ENCODE data around the gene TGFBR3L.

Gene TGFBR3L

DNA sequence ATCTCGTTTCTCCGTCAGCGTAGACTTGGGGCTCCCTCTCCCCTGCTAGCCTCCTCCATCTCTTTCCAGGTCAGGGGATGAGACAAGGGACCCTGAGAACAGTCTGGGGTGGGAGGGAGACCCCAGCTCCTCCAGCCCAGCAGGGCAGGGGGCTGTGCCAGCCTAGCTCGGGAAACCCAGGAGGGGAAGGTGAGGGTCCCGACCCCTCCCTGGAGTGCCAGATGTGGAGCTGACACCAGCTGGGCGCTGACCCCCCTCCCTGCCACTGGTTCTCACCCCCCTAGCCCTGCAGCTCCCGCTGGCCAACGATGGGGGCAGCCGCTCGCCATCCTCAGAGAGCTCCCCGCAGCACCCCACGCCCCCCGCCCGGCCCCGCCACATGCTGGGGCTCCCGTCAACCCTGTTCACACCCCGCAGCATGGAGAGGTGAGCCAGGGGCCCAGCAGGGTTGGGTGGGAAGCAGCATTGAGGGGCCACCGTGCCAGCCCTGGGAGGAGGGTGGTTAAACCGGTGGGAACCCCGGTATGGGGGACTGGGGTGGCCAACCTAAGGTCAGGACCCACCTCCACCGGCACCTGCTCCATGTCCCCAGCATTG lies 5.1 kb upstream of the TGFBR3L start:
- no peak overlapping the region for H3K4me3 ChIP-seq (ENCODE audit: control insufficient read depth, low read depth, low read length)
- DNase-seq (ENCODE audit: low read depth): no peak
- TF ChIP-seq CTCF (conservative IDR thresholded peaks at IDR 0.05; ENCODE audit: control insufficient read depth, insufficient read depth, low read depth, low read length): no peak

DNA sequence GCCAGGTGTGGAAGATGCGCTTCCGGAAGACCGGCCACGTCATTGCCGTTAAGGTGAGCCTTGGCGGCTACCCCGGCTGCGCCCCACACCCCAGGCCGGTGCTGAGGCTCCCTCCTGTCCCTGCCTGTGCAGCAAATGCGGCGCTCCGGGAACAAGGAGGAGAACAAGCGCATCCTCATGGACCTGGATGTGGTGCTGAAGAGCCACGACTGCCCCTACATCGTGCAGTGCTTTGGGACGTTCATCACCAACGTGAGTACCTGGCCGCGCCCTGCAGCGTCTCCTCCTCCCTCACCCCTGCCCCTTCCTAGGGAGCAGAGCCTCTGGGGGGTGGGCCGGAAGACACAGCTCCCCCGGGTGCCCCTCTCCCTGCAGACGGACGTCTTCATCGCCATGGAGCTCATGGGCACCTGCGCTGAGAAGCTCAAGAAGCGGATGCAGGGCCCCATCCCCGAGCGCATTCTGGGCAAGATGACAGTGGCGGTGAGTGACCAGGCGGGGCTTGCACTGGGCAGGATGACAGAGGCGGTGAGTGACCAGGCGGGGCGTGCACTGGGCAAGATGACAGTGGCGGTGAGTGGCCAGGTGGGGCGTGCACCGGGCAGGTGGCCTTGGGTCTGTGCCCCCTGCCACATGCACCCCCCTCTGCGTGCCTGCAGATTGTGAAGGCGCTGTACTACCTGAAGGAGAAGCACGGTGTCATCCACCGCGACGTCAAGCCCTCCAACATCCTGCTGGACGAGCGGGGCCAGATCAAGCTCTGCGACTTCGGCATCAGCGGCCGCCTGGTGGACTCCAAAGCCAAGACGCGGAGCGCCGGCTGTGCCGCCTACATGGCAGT lies 4.1 kb upstream of the TGFBR3L start:
- no peak overlapping the region for H3K4me3 ChIP-seq (ENCODE audit: control insufficient read depth, low read depth, low read length)
- no peak for TF ChIP-seq CTCF (conservative IDR thresholded peaks at IDR 0.05; ENCODE audit: control insufficient read depth, insufficient read depth, low read depth, low read length)
- DNase-seq (ENCODE audit: low read depth): no peak

DNA sequence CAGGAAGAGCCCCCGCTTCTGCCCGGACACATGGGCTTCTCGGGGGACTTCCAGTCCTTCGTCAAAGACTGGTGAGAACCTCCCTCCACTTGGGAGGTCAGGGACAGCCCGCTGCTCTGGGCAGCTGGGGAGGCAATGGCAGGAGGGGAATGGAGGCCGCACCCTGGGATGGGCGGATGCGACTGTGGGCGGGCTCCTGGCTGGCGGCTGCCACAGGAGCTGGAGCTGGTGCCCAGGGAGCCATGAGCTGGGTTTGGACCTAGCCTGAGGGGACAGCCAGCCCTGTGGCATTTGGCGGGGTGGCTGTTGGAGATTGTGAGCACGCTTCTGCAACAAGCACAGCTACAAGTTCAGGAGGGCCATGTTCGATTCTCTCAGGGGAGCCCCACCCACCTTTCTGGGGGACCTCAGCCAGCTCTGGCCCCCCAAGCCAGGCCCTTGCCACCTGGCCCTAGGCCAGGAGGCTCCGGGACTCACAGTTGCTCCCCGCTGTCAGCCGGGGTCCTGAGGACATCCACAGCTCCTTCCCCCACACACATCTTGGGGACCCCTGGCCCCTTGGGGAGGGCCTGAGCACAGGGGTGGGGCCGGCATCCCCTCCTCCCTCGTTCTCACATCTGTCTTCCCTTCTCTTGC lies 3.0 kb upstream of the TGFBR3L start:
- no peak overlapping the region for H3K4me3 ChIP-seq (ENCODE audit: control insufficient read depth, low read depth, low read length)
- TF ChIP-seq CTCF (conservative IDR thresholded peaks at IDR 0.05; ENCODE audit: control insufficient read depth, insufficient read depth, low read depth, low read length): no peak
- DNase-seq (ENCODE audit: low read depth): no peak

DNA sequence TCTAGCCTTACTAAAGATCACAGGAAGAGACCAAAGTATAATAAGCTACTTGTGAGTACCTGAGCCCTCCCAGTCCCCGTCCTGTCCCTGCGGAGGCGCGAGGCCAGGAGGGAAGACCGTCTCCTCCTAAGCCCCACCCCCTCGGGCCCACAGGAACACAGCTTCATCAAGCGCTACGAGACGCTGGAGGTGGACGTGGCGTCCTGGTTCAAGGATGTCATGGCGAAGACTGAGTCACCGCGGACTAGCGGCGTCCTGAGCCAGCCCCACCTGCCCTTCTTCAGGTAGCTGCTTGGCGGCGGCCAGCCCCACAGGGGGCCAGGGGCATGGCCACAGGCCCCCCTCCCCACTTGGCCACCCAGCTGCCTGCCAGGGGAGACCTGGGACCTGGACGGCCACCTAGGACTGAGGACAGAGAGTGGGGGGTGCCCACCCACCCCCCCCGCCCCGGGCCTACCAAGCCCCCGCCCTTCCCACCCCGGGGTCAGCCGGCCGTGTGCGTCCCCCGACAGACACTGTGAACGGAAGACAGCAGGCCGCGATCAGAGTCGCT lies 2.4 kb upstream of the TGFBR3L start:
- H3K4me3 ChIP-seq (ENCODE audit: control insufficient read depth, low read depth, low read length): no peak overlapping the region
- TF ChIP-seq CTCF (conservative IDR thresholded peaks at IDR 0.05; ENCODE audit: control insufficient read depth, insufficient read depth, low read depth, low read length): no peak
- DNase-seq (ENCODE audit: low read depth): no peak

DNA sequence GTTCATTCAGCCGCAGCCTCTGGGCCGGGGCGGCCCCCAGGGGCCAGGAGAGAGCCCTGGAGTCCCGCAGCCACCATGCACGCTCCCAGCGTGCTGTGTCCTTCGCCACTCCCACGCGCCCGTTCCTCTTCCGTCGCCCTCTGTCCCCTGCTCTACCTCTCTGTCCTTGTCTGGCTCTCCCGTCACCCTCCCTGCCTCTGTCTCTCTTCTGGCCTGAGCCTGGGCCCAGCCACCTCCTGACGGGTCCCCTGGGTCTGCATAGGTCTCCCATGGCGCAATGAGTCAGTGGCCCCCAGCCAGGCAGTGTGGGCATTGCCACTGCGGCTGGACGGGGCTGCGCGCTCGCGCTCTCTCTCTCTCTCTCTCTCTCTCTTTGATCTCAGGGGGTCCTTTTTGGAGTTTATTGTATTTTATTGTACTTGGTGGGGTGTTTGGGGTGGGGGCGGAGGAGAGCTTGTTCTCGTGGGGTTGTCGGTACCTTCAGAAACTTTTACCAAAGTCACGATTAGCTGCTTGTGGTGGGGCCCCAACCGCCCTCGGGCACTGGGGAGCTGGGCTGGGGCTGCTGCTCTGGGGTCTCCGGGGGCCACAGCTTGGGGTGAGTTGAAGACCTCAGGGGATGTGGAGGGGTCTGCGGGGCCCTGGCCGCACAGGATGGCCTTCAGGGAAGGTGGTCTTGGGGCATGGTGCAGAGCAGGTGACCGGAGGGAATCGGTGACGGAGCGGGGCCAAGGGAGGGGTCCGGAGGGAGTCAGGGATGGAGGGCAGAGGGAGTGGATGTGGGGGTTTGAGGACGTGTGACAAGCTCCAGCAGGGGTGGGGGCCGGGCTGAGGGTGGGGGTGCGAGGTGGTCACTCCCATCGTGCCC lies 1.7 kb upstream of the TGFBR3L start:
- H3K4me3 ChIP-seq (ENCODE audit: control insufficient read depth, low read depth, low read length): no peak overlapping the region
- DNase-seq (ENCODE audit: low read depth): no peak
- no peak for TF ChIP-seq CTCF (conservative IDR thresholded peaks at IDR 0.05; ENCODE audit: control insufficient read depth, insufficient read depth, low read depth, low read length)

DNA sequence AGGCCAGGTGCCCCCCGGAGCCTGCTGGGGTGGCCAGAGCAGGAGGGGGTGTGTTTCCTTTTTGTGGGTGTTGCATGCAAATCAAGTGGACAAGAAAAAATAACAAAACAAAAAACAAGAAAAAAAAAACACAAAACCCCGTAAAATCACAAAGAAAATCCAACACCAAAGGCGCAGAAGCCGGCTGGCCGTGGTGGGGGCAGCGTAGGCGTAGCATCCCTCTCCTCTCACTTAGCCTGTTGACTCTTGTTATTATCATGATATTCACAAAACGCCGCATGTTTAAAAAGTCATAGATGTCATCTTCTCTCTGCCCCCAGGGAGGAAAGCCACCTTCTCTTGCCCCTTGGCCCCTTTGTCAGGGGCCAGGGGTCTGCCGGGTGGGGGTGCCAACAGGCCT lies 978 bp upstream of the TGFBR3L start:
- no peak for DNase-seq (ENCODE audit: low read depth)
- H3K4me3 ChIP-seq (ENCODE audit: control insufficient read depth, low read depth, low read length): no peak overlapping the region
- TF ChIP-seq CTCF (conservative IDR thresholded peaks at IDR 0.05; ENCODE audit: control insufficient read depth, insufficient read depth, low read depth, low read length): no peak
